Femur (tissue), 1 donor: ENCODE results near the gene MPDZ.
A peak's percentile ranks its signal among the peaks of the same experiment; 100 is the strongest.

Experiments used
- DNase-seq: peaks from one replicate; pipeline ENCODE4 v3.0.0-alpha.2; 2017

The MPDZ gene

GRCh38 chr9:13137426-13137825 lies 142.1 kb downstream of the MPDZ start:
- no peak for DNase-seq

GRCh38 chr9:13131991-13132390 lies 147.5 kb downstream of the MPDZ start:
- no peak for DNase-seq

- no peak for DNase-seq
Observed at GRCh38 chr9:13131416-13131815, 148.1 kb downstream of the MPDZ start.

GRCh38 chr9:13128266-13128860 lies 151.1 kb downstream of the MPDZ start:
- DNase-seq = no peak

DNA sequence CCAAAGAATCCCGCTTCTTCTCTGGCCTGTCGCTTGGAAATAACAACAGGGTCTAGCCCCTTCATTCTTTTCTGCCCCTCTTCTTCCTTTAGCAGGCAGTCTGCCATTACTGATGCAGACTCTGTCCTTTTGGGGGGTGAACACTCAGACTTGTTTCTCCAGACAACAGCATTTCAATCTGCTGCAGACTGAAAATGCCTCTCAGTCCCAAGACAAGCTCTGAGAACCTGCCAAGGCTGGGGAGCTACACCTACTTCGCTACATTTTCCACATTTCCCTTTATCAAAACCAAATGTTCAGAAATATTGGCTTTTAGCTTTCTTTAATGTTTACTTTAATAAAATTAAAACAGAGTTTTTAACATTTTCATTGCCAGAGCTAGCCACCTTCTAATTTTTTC lies 152.4 kb downstream of the MPDZ start:
- DNase-seq = peak; percentile 62

- DNase-seq = no peak
Observed at GRCh38 chr9:13125261-13125660, 154.2 kb downstream of the MPDZ start.

- no peak for DNase-seq
Observed at GRCh38 chr9:13122756-13123369, 156.6 kb downstream of the MPDZ start.

DNA sequence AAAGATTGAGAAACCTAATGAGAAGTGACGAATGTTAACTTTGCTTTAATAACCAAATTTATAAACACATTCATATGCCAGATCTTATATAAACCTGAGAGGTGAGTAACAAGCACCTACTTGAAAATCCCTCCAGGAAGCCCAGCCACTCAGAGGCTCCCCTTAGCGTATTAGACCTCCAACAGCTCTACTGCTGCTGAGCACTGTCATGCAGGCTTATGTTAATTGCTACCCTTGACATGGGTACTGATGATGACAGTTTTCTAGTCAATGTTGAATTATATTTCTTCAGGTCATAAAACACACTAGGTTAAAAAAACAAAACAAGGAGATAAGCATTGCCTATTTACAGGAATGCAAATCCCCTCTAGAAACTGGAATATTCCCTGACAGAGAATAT lies 161.2 kb downstream of the MPDZ start:
- DNase-seq = no peak

- no peak for DNase-seq
Observed at GRCh38 chr9:13116292-13116691, 163.2 kb downstream of the MPDZ start.

DNA sequence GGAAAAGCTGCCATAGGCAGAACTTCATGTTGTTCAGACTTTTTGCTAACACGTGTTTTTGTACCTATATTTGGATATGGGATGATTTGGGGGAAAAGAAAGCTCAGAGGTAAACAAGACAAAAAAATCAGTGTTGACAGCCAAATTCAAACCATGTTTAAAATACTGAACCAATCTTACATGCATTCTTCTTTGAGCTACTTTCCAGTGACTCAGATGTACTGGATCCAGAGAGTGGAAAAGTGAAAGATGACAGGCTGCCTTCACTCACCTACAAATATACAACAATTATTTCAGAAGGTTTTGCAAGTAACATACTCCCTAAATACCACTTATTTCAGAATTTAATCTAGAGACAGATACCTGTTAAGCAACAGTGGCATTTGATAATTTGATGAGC lies 165.7 kb downstream of the MPDZ start:
- no peak for DNase-seq

GRCh38 chr9:13113216-13113615 lies 166.3 kb downstream of the MPDZ start:
- no peak for DNase-seq

DNA sequence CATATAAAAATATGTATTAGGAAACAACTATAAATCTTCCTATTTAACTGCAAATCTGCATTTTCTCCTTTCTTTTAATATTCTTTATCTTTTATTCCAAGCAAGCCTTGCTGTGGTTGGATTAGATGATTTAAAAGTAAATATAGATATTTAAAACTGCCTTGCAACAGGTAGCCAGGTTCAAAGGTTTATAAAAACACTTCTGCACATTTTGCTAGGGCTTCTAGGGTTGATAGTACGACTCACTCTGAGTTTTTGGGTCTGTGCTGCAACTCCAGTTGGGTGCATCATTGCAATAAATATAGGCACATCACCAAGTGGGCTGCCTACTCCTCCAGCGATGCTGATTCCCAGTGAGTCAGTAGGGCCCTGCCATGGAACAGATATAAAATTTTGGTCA lies 167.7 kb downstream of the MPDZ start:
- DNase-seq = no peak

DNA sequence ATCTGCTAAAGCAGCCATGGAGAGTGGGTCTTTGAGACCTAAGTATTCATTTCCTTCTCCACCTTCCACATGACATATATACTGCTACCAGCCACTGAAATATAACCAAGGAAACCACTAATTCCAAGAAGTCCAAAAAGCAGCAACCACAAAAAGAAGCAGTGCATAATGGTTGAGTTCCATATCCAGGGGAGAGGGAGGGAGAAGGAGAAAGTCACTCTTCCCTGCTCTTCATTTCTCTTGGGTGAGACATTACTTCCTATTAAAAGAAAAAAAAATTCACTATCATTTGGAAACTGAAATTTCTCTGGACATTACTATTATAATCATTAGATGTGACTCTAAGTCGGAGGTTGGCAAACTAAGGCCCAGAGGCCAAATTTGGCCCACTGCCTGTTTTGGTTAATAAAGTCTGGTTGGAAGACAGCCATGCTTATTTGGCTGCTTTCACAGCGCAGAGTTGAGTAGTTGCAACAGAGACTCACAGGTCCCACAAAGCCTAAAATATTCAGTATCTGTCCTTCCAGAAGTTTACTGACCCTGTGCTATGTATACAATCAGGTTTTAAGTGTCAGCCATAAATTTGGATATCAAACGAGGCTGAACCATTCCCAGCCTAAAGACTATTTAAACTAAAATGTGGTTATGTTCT lies 168.6 kb downstream of the MPDZ start:
- DNase-seq = peak; percentile 38

DNA sequence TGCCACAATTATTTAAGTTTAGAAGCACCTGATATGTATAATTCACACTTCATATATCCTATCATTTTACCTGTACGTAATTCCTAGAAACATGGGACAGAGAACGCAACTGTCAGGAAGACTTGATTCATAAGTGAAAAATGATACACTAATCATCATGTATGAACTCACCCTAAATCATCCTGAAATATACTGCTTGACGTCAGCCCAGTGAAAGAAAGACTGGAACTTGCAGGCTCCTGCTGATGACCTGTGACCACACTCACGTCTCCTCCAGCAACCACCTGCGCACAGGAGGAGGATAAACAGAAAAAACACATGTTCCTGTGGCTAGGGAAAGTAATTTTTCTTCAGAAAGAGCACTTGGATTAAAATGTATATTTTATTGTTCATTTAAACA lies 169.7 kb downstream of the MPDZ start:
- no peak for DNase-seq

- DNase-seq = no peak
Observed at GRCh38 chr9:13107008-13107407, 172.5 kb downstream of the MPDZ start.

GRCh38 chr9:13100914-13101572 lies 178.4 kb downstream of the MPDZ start:
- DNase-seq = no peak

- no peak for DNase-seq
Observed at GRCh38 chr9:13095056-13095455, 184.4 kb downstream of the MPDZ start.

DNA sequence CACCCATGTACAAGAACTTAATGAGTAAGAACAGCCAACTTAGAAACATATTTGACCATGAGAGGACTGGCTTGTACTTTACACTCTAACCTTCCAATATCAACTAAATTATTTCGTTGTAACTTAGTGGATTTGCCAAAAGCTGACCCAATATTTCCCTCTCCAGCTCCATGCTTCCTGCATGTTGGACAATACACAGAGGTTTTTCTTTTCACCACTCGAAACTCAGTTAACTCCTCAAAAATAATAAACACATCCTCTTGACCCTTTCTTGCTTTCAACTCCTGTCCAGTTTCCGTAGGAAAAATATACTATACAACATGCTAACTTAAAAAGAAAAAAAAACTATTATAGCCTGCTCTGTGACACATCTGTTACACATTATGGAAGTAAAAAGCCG lies 188.9 kb downstream of the MPDZ start:
- DNase-seq = no peak

DNA sequence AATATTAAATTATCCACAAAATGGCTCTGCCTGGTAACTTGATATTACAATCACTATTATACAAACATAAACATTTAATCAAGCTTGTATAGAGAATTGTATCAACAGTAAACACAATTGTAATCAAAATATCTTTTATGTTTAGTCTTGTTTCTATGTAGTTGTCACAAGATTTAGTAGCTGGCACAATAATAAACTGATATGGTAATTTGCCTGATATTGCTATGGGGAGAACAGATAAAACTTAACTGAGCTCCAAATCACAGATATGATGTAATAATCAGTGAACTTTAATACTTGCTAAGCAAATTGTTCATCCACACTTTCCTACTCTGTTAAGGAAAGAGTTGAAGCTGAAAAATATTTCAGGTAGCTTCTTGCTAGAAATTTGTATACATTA lies 189.8 kb downstream of the MPDZ start:
- no peak for DNase-seq

- peak; percentile 73 for DNase-seq
Observed at GRCh38 chr9:13088720-13089427, 190.6 kb downstream of the MPDZ start.

DNA sequence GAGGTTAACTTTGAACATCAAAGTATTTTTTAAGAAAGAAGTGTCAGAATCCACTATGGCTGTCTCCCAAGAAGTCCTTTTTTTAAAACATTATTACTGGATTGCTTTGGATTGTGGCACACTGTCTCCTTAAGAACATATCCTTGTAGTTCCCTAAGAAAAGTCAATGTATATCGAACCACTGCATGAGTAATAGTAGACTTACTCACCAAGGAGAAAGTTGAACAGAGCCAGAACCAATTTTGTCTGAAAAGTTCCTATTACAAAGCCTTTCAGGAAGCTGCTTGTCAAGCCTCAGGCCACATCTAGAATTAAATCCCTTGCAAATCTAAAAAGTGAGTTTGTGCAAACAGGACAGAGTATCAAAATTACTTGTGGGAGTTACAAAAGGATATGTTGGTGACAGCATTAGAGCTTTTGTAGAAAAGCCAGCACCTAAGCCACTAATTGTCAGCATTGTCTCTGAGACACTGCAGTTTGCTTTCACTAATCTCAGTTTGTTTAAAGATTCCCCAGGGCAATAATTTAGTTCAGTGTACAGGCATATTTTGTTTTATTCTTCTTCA lies 195.4 kb downstream of the MPDZ start:
- no peak for DNase-seq

GRCh38 chr9:13083366-13083765 lies 196.1 kb downstream of the MPDZ start:
- DNase-seq = no peak

GRCh38 chr9:13082796-13083195 lies 196.7 kb downstream of the MPDZ start:
- no peak for DNase-seq
